IgD-negative memory B cell (primary cell): Measurements from ENCODE around the gene SDF2. TPM values are rescaled to one million over a fixed set of nuclear protein-coding genes. Genes with fewer than 3 reads are reported as not detected.
"Not testable (repeated sequence)": the region's sequence is repeated elsewhere in the genome, so short reads cannot be mapped to it uniquely, and the experiment has no call there.

Experiments used
- H3K27ac Mint-ChIP-seq, 3 donors: one replicate each; pipeline ENCODE4 v1.8.0; 2020 to 2022; ENCODE audit warnings: mild to moderate bottlenecking in 3 of 3, mixed read lengths in 3 of 3, moderate library complexity in 1 of 3
- H3K27me3 Mint-ChIP-seq: one replicate; pipeline ENCODE4 v1.8.0; 2021; ENCODE audit warnings: mixed read lengths
- H3K36me3 Mint-ChIP-seq: one replicate; pipeline ENCODE4 v1.8.0; 2020; ENCODE audit warnings: mild to moderate bottlenecking, mixed read lengths
- H3K4me1 Mint-ChIP-seq, 3 donors: one replicate each; pipeline ENCODE4 v1.8.0; 2020 to 2022; ENCODE audit warnings: mixed read lengths in 3 of 3, mild to moderate bottlenecking in 1 of 3
- H3K4me3 Mint-ChIP-seq, 4 donors: one replicate each; pipeline ENCODE4 v1.8.0; 2020 to 2022; ENCODE audit warnings: mild to moderate bottlenecking in 4 of 4, mixed read lengths in 4 of 4, moderate library complexity in 3 of 4
- H3K9me3 Mint-ChIP-seq, 3 donors: one replicate each; pipeline ENCODE4 v1.8.0; 2020 to 2021; ENCODE audit warnings: mixed read lengths in 3 of 3, mild to moderate bottlenecking in 1 of 3
- polyA plus RNA-seq: library from polyadenylated mRNA; unstranded; fragments of 300-500 nt; fragmentation: Illumina TruSeq; gene quantifications from one replicate; pipeline ENCODE4 v1.2.3, GENCODE V29; 2021

SDF2 gene
- polyA plus RNA-seq, 1 donor from 2014 or later, result 59.5 TPM

GRCh38 chr17:28623696-28624095, 38.0 kb downstream of the SDF2 start:
- H3K4me3 Mint-ChIP-seq, result no peak overlapping the region
- no peaks in the 10 kb centered on the region for H3K27me3 Mint-ChIP-seq
- peaks cover 0 to 4% (median 0%) of the 10 kb centered on the region in 3 donors for H3K4me1 Mint-ChIP-seq
- H3K9me3 Mint-ChIP-seq, result no peaks in the 10 kb centered on the region
- no peak overlapping the region for H3K27ac Mint-ChIP-seq
- H3K36me3 Mint-ChIP-seq, result peaks cover 6% of the 10 kb centered on the region

- Mint-ChIP-seq H3K27ac (peak overlapping the region in 1 of 3 donors; percentile 16), H3K27me3 (no peaks in the 10 kb centered on the region)
These were observed 39.5 kb downstream of the SDF2 start for GRCh38 chr17:28622186-28622585.

GRCh38 chr17:28620010-28620409, 41.7 kb downstream of the SDF2 start:
- peaks cover 1 to 3% (median 1%) of the 10 kb centered on the region in 3 donors for H3K4me1 Mint-ChIP-seq
- H3K27me3 Mint-ChIP-seq, result no peaks in the 10 kb centered on the region
- H3K9me3 Mint-ChIP-seq, result no peaks in the 10 kb centered on the region
- H3K36me3 Mint-ChIP-seq, result peaks cover 6% of the 10 kb centered on the region
- H3K27ac Mint-ChIP-seq, result no peak overlapping the region
- H3K4me3 Mint-ChIP-seq, result no peak overlapping the region

More at GRCh38 chr17:28622186-28622585, 39.5 kb downstream of the SDF2 start:
- no peak overlapping the region for H3K4me3 Mint-ChIP-seq
- peaks cover 0 to 3% (median 0%) of the 10 kb centered on the region in 3 donors for H3K4me1 Mint-ChIP-seq
- no peaks in the 10 kb centered on the region for H3K9me3 Mint-ChIP-seq
- peaks cover 6% of the 10 kb centered on the region for H3K36me3 Mint-ChIP-seq

DNA sequence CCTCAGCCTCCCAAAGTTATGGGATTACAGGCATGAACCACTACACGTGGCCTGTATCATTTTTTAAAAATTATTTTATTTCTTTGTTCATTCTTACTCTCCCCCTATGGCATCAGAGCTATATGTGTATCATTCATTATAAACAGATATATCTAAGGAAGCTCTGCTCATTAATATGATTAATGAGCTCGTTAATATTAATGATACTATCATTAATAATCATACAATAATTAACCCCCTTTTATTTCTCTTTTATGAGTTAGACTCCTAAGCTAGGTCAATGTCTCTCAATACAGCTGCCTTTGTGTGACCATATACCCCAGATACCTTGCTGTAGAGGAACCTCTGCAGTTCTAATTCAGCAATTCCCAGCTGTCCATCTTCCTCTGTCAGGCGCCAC, 43.2 kb downstream of the SDF2 start:
- H3K4me3 Mint-ChIP-seq, result peak overlapping the region in 1 of 4 donors; percentile 30
- H3K4me1 Mint-ChIP-seq, result peaks cover 3 to 8% (median 3%) of the 10 kb centered on the region in 3 donors
- H3K9me3 Mint-ChIP-seq, result no peaks in the 10 kb centered on the region
- H3K27ac Mint-ChIP-seq, result no peak overlapping the region
- H3K27me3 Mint-ChIP-seq, result no peaks in the 10 kb centered on the region
- peaks cover 4% of the 10 kb centered on the region for H3K36me3 Mint-ChIP-seq

DNA sequence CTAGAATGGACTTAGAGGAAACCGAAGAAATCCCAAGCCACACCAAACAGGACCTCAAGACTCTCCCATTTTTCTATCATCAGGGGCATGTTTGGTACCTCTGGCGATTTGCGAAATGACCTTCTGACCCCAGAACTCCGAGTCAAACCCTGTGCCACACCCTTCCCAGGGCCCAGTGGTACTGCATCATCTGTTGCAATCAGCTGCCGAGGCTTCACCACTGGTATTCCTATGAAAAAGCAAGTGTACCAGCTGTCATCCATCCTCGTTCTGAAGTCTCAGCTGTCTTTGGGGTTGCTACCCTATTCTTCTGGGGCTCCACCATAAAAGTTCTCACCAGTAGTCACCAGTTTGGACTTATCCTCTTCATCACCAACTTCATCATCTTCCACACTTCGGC, 45.4 kb downstream of the SDF2 start:
- H3K36me3 Mint-ChIP-seq, result peaks cover 1% of the 10 kb centered on the region
- H3K27me3 Mint-ChIP-seq, result no peaks in the 10 kb centered on the region
- H3K4me3 Mint-ChIP-seq, result no peak overlapping the region
- no peak overlapping the region for H3K27ac Mint-ChIP-seq
- no peaks in the 10 kb centered on the region for H3K9me3 Mint-ChIP-seq
- peaks cover 10 to 19% (median 11%) of the 10 kb centered on the region in 3 donors for H3K4me1 Mint-ChIP-seq

GRCh38 chr17:28615260-28615940, 46.3 kb downstream of the SDF2 start:
- Mint-ChIP-seq H3K27ac (no peak overlapping the region), H3K9me3 (no peaks in the 10 kb centered on the region), H3K4me1 (peaks cover 11 to 19% (median 13%) of the 10 kb centered on the region in 3 donors), H3K27me3 (no peaks in the 10 kb centered on the region), H3K36me3 (peaks cover 1% of the 10 kb centered on the region), H3K4me3 (no peak overlapping the region)

DNA sequence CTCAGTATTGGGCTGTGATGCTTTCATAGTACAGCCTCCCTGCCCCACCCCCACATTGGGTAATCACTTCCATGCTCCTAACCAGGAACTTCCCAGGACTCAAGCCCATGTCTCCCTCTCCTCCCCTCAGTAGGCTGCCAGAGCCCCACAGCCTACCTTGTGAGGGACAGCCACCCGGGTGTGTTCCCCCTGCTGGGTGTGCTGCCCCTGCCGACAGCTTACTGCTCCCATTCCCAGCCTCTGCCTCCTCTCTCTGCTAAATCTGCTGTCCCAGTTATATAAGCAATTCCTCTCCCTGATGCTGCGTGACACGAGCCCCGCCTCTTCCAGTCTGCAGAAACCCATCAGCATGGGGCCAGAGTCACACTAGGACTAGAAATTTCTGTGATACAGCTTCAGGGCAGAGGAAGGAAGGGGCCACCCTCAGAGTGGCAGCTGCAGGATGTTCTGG, 47.8 kb downstream of the SDF2 start, which contains the start of gene RSKR:
TSS of gene RSKR (minus strand) at position 255 of the 451 bp plus-strand sequence. CDS start at position 231, 24 bp downstream.
- peaks cover 11 to 19% (median 13%) of the 10 kb centered on the region in 3 donors for H3K4me1 Mint-ChIP-seq
- no peak within 1 kb of the TSS for H3K4me3 Mint-ChIP-seq
- H3K36me3 Mint-ChIP-seq, result no peaks in the 10 kb centered on the region
- H3K9me3 Mint-ChIP-seq, result no peaks in the 10 kb centered on the region
- no peaks in the 10 kb centered on the region for H3K27me3 Mint-ChIP-seq
- peak within 1 kb of the TSS in 1 of 3 donors; percentile 35 for H3K27ac Mint-ChIP-seq

GRCh38 chr17:28612936-28613872, 48.5 kb downstream of the SDF2 start:
- Mint-ChIP-seq H3K27ac (no peak overlapping the region), H3K27me3 (no peaks in the 10 kb centered on the region), H3K9me3 (no peaks in the 10 kb centered on the region), H3K4me3 (no peak overlapping the region), H3K4me1 (peaks cover 11 to 19% (median 13%) of the 10 kb centered on the region in 3 donors), H3K36me3 (no peaks in the 10 kb centered on the region)

GRCh38 chr17:28612531-28612930, 49.2 kb downstream of the SDF2 start:
- H3K27ac Mint-ChIP-seq, result peak overlapping the region in 1 of 3 donors; percentile 48
- no peaks in the 10 kb centered on the region for H3K27me3 Mint-ChIP-seq
- peaks cover 11 to 19% (median 13%) of the 10 kb centered on the region in 3 donors for H3K4me1 Mint-ChIP-seq
- H3K4me3 Mint-ChIP-seq, result no peak overlapping the region
- H3K36me3 Mint-ChIP-seq, result no peaks in the 10 kb centered on the region
- H3K9me3 Mint-ChIP-seq, result no peaks in the 10 kb centered on the region

DNA sequence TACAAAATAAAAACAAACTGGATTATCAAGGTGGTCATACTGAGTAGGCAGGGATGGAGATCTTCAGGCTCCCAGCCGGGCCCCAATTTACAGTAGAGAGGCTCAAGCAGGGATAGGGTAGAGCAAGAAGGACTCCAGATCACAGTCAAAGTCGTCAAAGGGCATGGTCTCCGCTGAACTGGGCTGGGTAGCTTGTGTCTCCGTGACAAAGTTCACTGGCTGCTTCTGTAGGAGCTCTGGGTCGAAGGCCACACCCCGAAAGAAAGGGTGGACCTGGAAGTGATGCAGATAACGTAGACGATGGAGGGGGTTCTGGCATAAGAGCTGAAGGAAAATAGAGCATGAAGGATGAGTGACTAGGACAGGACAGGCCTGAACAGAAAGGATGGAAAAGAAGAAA, 51.3 kb downstream of the SDF2 start:
- H3K4me1 Mint-ChIP-seq, result peaks cover 8 to 19% (median 13%) of the 10 kb centered on the region in 3 donors
- H3K27me3 Mint-ChIP-seq, result no peaks in the 10 kb centered on the region
- H3K4me3 Mint-ChIP-seq, result peak overlapping the region in 1 of 4 donors; percentile 28
- no peaks in the 10 kb centered on the region for H3K9me3 Mint-ChIP-seq
- H3K27ac Mint-ChIP-seq, result peak overlapping the region in 2 of 3 donors; percentile 29 to 92
- peaks cover 1% of the 10 kb centered on the region for H3K36me3 Mint-ChIP-seq

GRCh38 chr17:28604031-28604430, 57.7 kb downstream of the SDF2 start:
- H3K27me3 Mint-ChIP-seq, H3K36me3 Mint-ChIP-seq, H3K4me3 Mint-ChIP-seq, H3K9me3 Mint-ChIP-seq, H3K4me1 Mint-ChIP-seq: not testable (repeated sequence)
- peak overlapping the region in 1 of 3 donors; percentile 87 for H3K27ac Mint-ChIP-seq

GRCh38 chr17:28599311-28600184, 62.2 kb downstream of the SDF2 start:
- H3K4me1 Mint-ChIP-seq, result peaks cover 6 to 20% (median 20%) of the 10 kb centered on the region in 3 donors
- H3K4me3 Mint-ChIP-seq, result peak overlapping the region; percentile 86 to 98 (median 94)
- no peaks in the 10 kb centered on the region for H3K27me3 Mint-ChIP-seq
- peak overlapping the region; percentile 92 to 98 (median 93) for H3K27ac Mint-ChIP-seq
- no peaks in the 10 kb centered on the region for H3K36me3 Mint-ChIP-seq
- no peaks in the 10 kb centered on the region for H3K9me3 Mint-ChIP-seq

GRCh38 chr17:28598799-28599310, 62.9 kb downstream of the SDF2 start, which contains the start of gene SPAG5:
Gene SPAG5, minus strand, starts transcription at chr17:28599025. Its CDS starts 79 bp downstream, at chr17:28598946.
- Mint-ChIP-seq H3K4me1 (peaks cover 6 to 20% (median 20%) of the 10 kb centered on the region in 3 donors), H3K27ac (peak within 1 kb of the TSS; percentile 92 to 98 (median 93)), H3K36me3 (no peaks in the 10 kb centered on the region), H3K9me3 (no peaks in the 10 kb centered on the region), H3K4me3 (peak within 1 kb of the TSS; percentile 86 to 98 (median 94)), H3K27me3 (no peaks in the 10 kb centered on the region)

GRCh38 chr17:28598389-28598788, 63.3 kb downstream of the SDF2 start:
- peak overlapping the region; percentile 92 to 98 (median 93) for H3K27ac Mint-ChIP-seq
- peaks cover 6 to 20% (median 20%) of the 10 kb centered on the region in 3 donors for H3K4me1 Mint-ChIP-seq
- peak overlapping the region; percentile 86 to 98 (median 94) for H3K4me3 Mint-ChIP-seq
- no peaks in the 10 kb centered on the region for H3K36me3 Mint-ChIP-seq
- no peaks in the 10 kb centered on the region for H3K9me3 Mint-ChIP-seq
- H3K27me3 Mint-ChIP-seq, result no peaks in the 10 kb centered on the region
